ENCODE data around the gene ARG1. TPM values are rescaled to one million over a fixed set of nuclear protein-coding genes. Genes with fewer than 3 reads are reported as not detected.

ARG1 gene
- total RNA-seq, 4 donors from 2014 or later, result not detected

DNA sequence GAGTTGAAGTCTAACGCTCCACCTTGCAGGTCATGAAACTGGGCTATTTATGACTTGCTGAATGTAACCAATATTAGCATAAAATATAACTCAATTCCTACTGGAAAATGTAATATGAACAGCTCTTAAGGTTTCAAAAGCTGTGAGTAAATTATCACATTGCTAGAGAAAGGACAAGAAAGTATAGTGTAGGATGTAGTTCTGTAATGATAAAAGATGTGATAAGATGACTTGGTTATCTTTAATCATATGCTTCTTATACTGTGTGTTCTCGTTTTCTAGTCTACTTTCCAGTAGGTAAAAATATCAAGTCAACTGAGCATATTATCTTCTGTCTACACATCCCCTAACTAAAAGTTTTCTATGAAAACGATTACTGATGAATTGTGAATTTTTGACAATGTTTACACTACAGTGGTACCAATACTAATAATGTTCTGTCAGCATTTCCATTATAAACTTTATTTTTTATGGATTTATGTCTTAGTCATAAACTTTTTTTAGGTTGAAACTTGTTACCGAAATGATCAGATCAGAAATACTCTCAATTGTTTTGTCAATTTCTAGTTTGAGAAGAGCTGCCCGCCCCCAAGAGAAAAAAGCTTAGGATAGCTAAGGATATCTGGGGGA, 40.4 kb downstream of the ARG1 start:
- H3K27ac ChIP-seq, result no peak overlapping the region
- H3K4me3 ChIP-seq, result no peak overlapping the region
- DNase-seq, result no peak
- 86 to 94% methylated on average over 5 of the region's 5 CpGs for WGBS, 2 donors (ENCODE audit: low coverage in 1 of 2)
- intact Hi-C loops (cut with DNase I; ENCODE audit: low total_unique reads), result no loop called here
- in situ Hi-C loops (cut with MboI; ENCODE audit: low pct_ligation_motif_present in 1 of 4, low pct_unique_long_range_greater_than_20kb in 1 of 4, low sequenced_read_pairs in 3 of 4), result no loop called here
- TF ChIP-seq, protein P1, sequence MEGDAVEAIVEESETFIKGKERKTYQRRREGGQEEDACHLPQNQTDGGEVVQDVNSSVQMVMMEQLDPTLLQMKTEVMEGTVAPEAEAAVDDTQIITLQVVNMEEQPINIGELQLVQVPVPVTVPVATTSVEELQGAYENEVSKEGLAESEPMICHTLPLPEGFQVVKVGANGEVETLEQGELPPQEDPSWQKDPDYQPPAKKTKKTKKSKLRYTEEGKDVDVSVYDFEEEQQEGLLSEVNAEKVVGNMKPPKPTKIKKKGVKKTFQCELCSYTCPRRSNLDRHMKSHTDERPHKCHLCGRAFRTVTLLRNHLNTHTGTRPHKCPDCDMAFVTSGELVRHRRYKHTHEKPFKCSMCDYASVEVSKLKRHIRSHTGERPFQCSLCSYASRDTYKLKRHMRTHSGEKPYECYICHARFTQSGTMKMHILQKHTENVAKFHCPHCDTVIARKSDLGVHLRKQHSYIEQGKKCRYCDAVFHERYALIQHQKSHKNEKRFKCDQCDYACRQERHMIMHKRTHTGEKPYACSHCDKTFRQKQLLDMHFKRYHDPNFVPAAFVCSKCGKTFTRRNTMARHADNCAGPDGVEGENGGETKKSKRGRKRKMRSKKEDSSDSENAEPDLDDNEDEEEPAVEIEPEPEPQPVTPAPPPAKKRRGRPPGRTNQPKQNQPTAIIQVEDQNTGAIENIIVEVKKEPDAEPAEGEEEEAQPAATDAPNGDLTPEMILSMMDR (IDR thresholded peaks at IDR 0.05), result no peak
- TF ChIP-seq POLR2AphosphoS5 (IDR thresholded peaks at IDR 0.05) (no peak), POLR2A (IDR thresholded peaks at IDR 0.05) (no peak), EP300 (IDR thresholded peaks at IDR 0.05; ENCODE audit: low read depth) (no peak)
- H3K27me3 ChIP-seq, result no peaks in the 10 kb centered on the region
- H3K4me1 ChIP-seq, result no peaks in the 10 kb centered on the region
- H3K9me3 ChIP-seq, result no peaks in the 10 kb centered on the region
- peaks cover 0 to 83% (median 39%) of the 10 kb centered on the region in 4 donors for H3K36me3 ChIP-seq

- Histone ChIP-seq H3K36me3 (peaks cover 0 to 84% (median 40%) of the 10 kb centered on the region in 4 donors), H3K4me3 (no peak overlapping the region), H3K27me3 (no peaks in the 10 kb centered on the region), H3K4me1 (no peaks in the 10 kb centered on the region), H3K27ac (no peak overlapping the region), H3K9me3 (no peaks in the 10 kb centered on the region)
- intact Hi-C loops (cut with DNase I; ENCODE audit: low total_unique reads) (loop anchor here (5.0 kb wide), 1 partner anchor 1573 kb away; no protein-coding TSS in a partner anchor), in situ Hi-C loops (cut with MboI; ENCODE audit: low pct_ligation_motif_present in 1 of 4, low pct_unique_long_range_greater_than_20kb in 1 of 4, low sequenced_read_pairs in 3 of 4) (no loop called here)
- no peak for DNase-seq
- 97 to 100% methylated on average over 4 of the region's 4 CpGs for WGBS, 2 donors (ENCODE audit: low coverage in 1 of 2)
- TF ChIP-seq, protein P1 (IDR thresholded peaks at IDR 0.05), result no peak
- no peak for TF ChIP-seq POLR2AphosphoS5 (IDR thresholded peaks at IDR 0.05)
- no peak for TF ChIP-seq POLR2A (IDR thresholded peaks at IDR 0.05)
- TF ChIP-seq EP300 (IDR thresholded peaks at IDR 0.05; ENCODE audit: low read depth), result no peak
Observed at GRCh38 chr6:131615275-131615674, 42.2 kb downstream of the ARG1 start.

DNA sequence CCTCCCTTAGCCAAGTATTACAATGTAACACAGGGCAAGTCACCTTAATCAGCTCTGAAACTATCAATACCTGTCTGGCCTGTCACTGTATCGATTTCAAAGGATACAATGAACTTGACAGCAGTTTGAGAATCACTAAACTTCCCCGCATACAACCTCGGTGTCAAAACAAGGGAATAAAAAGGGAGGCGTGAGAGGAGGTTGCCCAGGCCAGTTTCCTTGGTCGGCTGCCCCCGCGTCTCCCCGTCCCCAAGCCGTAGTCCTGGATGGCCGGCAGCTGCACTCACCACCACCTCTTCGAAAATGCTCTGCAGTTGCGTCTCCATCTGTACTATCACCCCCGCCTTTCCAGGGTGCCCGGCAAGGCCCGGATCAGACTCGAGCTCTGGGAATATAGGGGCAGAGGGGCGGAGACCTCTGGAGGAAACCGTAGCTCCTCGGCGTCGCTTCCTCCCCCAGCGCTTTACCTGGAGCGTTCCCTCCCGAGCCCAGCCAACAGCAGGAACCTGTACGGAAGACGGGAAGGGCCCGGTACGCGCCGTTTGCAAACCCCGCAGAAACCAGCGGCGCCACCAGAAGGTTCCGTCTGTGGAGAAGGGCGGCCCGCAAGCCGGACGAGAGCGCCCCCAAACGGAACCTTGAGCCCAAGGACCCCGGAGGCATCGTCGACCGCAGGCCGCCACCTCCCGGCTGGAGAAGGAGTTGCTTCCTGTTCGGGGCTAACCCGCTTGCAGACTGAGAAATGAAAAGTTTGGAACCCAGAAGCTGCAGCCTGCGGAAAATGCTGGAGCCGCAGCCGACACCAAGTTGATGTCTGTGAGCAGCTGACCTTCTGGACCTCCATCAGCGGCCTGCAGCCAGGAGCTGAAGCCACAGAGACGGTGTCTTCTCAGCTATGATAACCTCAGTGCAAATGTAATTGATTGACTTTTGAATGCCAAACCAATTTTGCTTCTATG, 55.0 kb downstream of the ARG1 start, which contains the start of gene MED23:
TSS of gene MED23 (minus strand) at position 519 of the 959 bp plus-strand sequence. CDS start at position 326, 193 bp downstream.
- peaks cover 0 to 19% (median 11%) of the 10 kb centered on the region in 4 donors for H3K36me3 ChIP-seq
- H3K4me1 ChIP-seq, result peaks cover 7 to 31% (median 16%) of the 10 kb centered on the region in 4 donors
- H3K4me3 ChIP-seq, result peak within 1 kb of the TSS; percentile 61 to 84 (median 79)
- intact Hi-C loops (cut with DNase I; ENCODE audit: low total_unique reads) (no loop called here), in situ Hi-C loops (cut with MboI; ENCODE audit: low pct_ligation_motif_present in 1 of 4, low pct_unique_long_range_greater_than_20kb in 1 of 4, low sequenced_read_pairs in 3 of 4) (loop anchor here in 1 of 4 donors (25.0 kb wide), 1 partner anchor 1184 kb away; the partner anchor contains the start of gene RPS12)
- H3K27ac ChIP-seq, result peak within 1 kb of the TSS; percentile 87 to 89 (median 88)
- TF ChIP-seq EP300 (IDR thresholded peaks at IDR 0.05; ENCODE audit: low read depth), result no peak
- peak; percentile 60 to 88 (median 80) for TF ChIP-seq POLR2AphosphoS5 (IDR thresholded peaks at IDR 0.05)
- peak; percentile 75 for TF ChIP-seq POLR2A (IDR thresholded peaks at IDR 0.05)
- TF ChIP-seq, protein P1 (IDR thresholded peaks at IDR 0.05), result peak; percentile 85 to 92 (median 89)
- WGBS, 2 donors (ENCODE audit: low coverage in 1 of 2), result 0 to 1% methylated on average over 4 to 53 of the region's 53 CpGs
- H3K9me3 ChIP-seq, result no peaks in the 10 kb centered on the region
- H3K27me3 ChIP-seq, result no peaks in the 10 kb centered on the region
- peak; percentile 97 for DNase-seq

- H3K36me3 ChIP-seq, result peaks cover 0 to 13% (median 5%) of the 10 kb centered on the region in 4 donors
- TF ChIP-seq POLR2A (IDR thresholded peaks at IDR 0.05), result no peak
- TF ChIP-seq, protein P1 (IDR thresholded peaks at IDR 0.05), result no peak
- no peak for TF ChIP-seq EP300 (IDR thresholded peaks at IDR 0.05; ENCODE audit: low read depth)
- TF ChIP-seq POLR2AphosphoS5 (IDR thresholded peaks at IDR 0.05), result no peak
- peak overlapping the region in 2 of 4 donors; percentile 78 to 84 for H3K4me3 ChIP-seq
- no peak for DNase-seq
- intact Hi-C loops (cut with DNase I; ENCODE audit: low total_unique reads), result no loop called here
- peak overlapping the region; percentile 87 to 89 (median 88) for H3K27ac ChIP-seq
- H3K9me3 ChIP-seq, result no peaks in the 10 kb centered on the region
- no peaks in the 10 kb centered on the region for H3K27me3 ChIP-seq
- WGBS, 2 donors (ENCODE audit: low coverage in 1 of 2), result 18% methylated on average over 1 of the region's 1 CpG; no CpG with 5 or more reads in 1 of the 2 donors
- H3K4me1 ChIP-seq, result peaks cover 7 to 31% (median 16%) of the 10 kb centered on the region in 4 donors
- in situ Hi-C loops (cut with MboI; ENCODE audit: low pct_ligation_motif_present in 1 of 4, low pct_unique_long_range_greater_than_20kb in 1 of 4, low sequenced_read_pairs in 3 of 4), result loop anchor here in 1 of 4 donors (25.0 kb wide), 1 partner anchor 1184 kb away; the partner anchor contains the start of gene RPS12
Observed at GRCh38 chr6:131628726-131629125, 55.7 kb downstream of the ARG1 start.

Measured in transverse colon (tissue), 4 donors.